ENCODE data around the gene CHD5.

DNA sequence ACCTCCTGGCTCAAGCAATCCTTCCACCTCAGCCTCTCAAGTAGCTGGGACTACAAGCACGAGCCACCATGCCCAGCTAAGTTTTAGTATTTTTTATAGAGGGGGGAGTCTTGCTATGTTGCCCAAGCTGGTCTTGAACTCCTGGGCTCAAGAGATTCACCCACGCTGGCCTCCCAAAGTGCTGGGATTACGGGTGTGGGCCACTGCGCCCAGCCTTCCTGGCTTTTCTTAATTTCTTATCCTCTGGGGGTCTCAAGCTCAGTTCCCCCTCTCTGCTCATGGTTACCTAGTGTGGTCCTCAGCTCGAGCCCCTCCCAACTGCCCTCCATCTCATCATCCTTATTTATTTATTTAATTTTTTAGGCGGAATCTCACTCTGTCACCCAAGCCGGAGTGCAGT, 22.1 kb upstream of the CHD5 start:
- TF ChIP-seq, protein P1, sequence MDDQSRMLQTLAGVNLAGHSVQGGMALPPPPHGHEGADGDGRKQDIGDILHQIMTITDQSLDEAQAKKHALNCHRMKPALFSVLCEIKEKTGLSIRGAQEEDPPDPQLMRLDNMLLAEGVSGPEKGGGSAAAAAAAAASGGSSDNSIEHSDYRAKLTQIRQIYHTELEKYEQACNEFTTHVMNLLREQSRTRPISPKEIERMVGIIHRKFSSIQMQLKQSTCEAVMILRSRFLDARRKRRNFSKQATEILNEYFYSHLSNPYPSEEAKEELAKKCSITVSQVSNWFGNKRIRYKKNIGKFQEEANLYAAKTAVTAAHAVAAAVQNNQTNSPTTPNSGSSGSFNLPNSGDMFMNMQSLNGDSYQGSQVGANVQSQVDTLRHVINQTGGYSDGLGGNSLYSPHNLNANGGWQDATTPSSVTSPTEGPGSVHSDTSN (IDR thresholded peaks at IDR 0.05) = no peak
- TF ChIP-seq RNF2 (IDR thresholded peaks at IDR 0.05; ENCODE audit: borderline replicate concordance, low read depth) (no peak), SMC3 (IDR thresholded peaks at IDR 0.05) (no peak), CEBPB (IDR thresholded peaks at IDR 0.05) (no peak)
